22Rv1 (cell line): ENCODE measurements around the gene PCDH9.

Source experiments
- H3K27ac ChIP-seq: fragments of 450-650 bp; 2 replicates; pipeline ENCODE4 v1.5.1; 2017
- CTCF ChIP-seq: fragments of 450-650 bp; IDR thresholded peaks from 2 replicates; pipeline ENCODE4 v1.5.1; 2017; ENCODE audit warnings: mild to moderate bottlenecking
- ZFX ChIP-seq: fragments of 450-650 bp; IDR thresholded peaks from 2 replicates; pipeline ENCODE4 v1.6.1; 2017; ENCODE audit warnings: antibody characterized with exemption, borderline replicate concordance

Gene PCDH9

GRCh38 chr13:66943530-66943929 lies 286.6 kb downstream of the PCDH9 start:
- TF ChIP-seq CTCF (no peak), ZFX (no peak)
- H3K27ac ChIP-seq, result no peak overlapping the region

- no peak overlapping the region for H3K27ac ChIP-seq
- TF ChIP-seq ZFX, result no peak
- TF ChIP-seq CTCF, result no peak
These were observed 290.0 kb downstream of the PCDH9 start for GRCh38 chr13:66940113-66940512.

GRCh38 chr13:66937423-66937822 lies 292.7 kb downstream of the PCDH9 start:
- TF ChIP-seq ZFX, result no peak
- no peak for TF ChIP-seq CTCF

GRCh38 chr13:66933994-66934393 lies 296.1 kb downstream of the PCDH9 start:
- H3K27ac ChIP-seq, result no peak overlapping the region
- no peak for TF ChIP-seq ZFX
- no peak for TF ChIP-seq CTCF

More at GRCh38 chr13:66937423-66937822, 292.7 kb downstream of the PCDH9 start:
- no peak overlapping the region for H3K27ac ChIP-seq

GRCh38 chr13:66933527-66933926 lies 296.6 kb downstream of the PCDH9 start:
- no peak for TF ChIP-seq ZFX
- H3K27ac ChIP-seq, result no peak overlapping the region

- TF ChIP-seq CTCF (no peak), ZFX (no peak)
- H3K27ac ChIP-seq, result no peak overlapping the region
These were observed 302.6 kb downstream of the PCDH9 start for GRCh38 chr13:66927562-66927961.

GRCh38 chr13:66926851-66927524 lies 303.1 kb downstream of the PCDH9 start:
- H3K27ac ChIP-seq, result no peak overlapping the region
- TF ChIP-seq CTCF (no peak), ZFX (no peak)
